H7 (cell line): ENCODE measurements around the gene PKMYT1. TPM values are rescaled to one million over a fixed set of nuclear protein-coding genes. Genes with fewer than 3 reads are reported as not detected.
A peak's percentile ranks its signal among the peaks of the same experiment; 100 is the strongest.

Experiments used
- DNase-seq: peaks from one replicate; pipeline ENCODE4 v3.0.0; 2012
- H3K27me3 ChIP-seq: 2 replicates; pipeline ENCODE4 v1.6.0; 2011; ENCODE audit warnings: mild to moderate bottlenecking, low read length; ENCODE audit not compliant: control insufficient read depth, insufficient read depth
- H3K36me3 ChIP-seq: replicated peaks from 2 replicates; pipeline ENCODE4 v1.5.1; 2011; ENCODE audit warnings: low read length; ENCODE audit not compliant: control insufficient read depth, insufficient read depth
- H3K4me3 ChIP-seq: 2 replicates; pipeline ENCODE4 v1.5.1; 2011; ENCODE audit warnings: low read depth, mild to moderate bottlenecking, control low read depth, low read length, moderate library complexity; ENCODE audit not compliant: insufficient read depth
- total RNA-seq: library from RNA; depleted of rRNA; stranded (reverse); fragments of >200 nt; shearing (Covaris generic); gene quantifications from 2 replicates; pipeline ENCODE4 v1.2.3, GENCODE V29; 2014

Gene PKMYT1
- total RNA-seq, 1 experiment from 2014 or later = 94.0 TPM

DNA sequence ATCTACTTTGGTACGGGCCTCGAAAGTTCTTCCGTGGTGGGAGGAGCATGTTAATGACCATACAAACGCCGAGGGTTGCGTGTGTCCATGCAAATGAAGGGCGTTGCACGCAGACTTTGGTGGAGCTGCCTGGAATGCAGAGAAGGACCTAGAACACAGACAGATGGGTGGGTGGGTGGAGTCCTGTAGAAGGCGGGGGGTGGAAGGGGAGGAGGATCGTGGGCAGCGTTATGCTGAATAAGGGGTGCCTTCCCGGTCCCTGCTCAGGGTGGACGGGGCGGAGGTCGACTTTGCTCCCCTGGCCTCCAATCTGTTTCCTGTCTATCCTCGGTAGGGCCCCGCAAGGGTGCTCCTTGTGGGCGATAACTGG is 11.9 kb downstream of the PKMYT1 start:
- DNase-seq = peak; percentile 70
- Histone ChIP-seq H3K4me3 (peak overlapping the region; percentile 89), H3K27me3 (peaks cover 4% of the 10 kb centered on the region; the same call in 1 of the 2 replicates), H3K36me3 (peaks cover 9% of the 10 kb centered on the region)

DNA sequence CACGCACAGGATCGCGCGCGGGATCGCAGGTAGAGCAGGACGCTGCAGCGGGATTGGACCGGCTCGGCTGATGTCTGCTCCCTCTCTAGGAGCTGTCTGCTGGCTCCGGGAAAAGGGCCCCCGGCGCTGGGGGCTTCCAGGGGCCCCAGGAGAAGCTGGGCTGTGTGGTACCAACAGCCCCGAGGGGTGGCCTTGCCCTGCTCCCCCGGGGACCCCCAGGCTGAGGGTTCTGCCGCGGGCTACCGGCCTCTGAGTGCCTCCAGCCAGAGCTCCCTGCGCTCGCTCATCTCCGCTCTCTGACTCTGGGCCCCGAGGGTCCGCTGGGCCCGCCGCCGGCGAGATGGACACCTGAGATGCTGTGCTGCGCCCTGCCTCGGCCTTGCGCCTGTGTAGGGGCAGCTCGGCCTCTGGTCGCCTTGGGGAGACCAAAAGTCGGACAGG is 12.5 kb downstream of the PKMYT1 start:
- Histone ChIP-seq H3K27me3 (peaks cover 4% of the 10 kb centered on the region; the same call in 1 of the 2 replicates), H3K4me3 (no peak overlapping the region), H3K36me3 (peaks cover 4% of the 10 kb centered on the region)
- DNase-seq = no peak

DNA sequence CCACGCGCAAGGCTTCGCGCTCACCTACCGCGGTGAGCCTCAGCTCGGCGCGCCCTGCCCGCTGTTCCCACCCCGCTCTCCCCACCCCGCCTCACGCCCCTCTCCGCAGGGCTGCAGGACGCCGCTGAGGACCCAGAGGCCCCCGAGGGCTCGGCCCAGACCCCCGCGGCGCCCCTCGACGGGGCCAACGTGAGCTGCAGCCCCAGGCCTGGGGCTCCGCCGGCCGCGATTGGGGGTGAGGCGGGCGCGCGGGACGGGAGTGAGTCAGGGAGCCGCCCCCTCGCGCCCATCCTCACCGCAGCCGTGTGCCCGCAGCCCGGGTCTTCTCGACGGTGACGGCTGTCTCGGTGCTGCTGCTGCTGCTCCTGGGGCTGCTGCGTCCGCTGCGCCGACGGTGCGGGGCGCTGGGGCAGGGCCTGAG is 13.0 kb downstream of the PKMYT1 start:
- DNase-seq = no peak
- Histone ChIP-seq H3K36me3 (peaks cover 2% of the 10 kb centered on the region), H3K4me3 (peak overlapping the region; percentile 17; the same call in 1 of the 2 replicates), H3K27me3 (peaks cover 4% of the 10 kb centered on the region; the same call in 1 of the 2 replicates)

DNA sequence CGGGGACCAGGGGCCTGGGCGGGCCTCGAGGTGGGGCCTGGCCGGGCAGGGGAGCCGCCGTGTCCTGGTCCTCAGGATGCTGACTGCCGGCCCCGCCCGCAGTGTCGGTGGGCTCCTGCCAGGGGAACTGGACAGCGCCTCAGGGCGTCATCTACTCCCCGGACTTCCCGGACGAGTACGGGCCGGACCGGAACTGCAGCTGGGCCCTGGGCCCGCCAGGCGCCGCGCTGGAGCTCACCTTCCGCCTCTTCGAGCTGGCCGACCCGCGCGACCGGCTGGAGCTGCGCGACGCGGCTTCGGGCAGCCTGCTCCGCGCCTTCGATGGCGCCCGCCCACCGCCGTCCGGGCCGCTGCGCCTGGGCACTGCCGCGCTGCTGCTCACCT is 13.4 kb downstream of the PKMYT1 start:
- Histone ChIP-seq H3K27me3 (peaks cover 4% of the 10 kb centered on the region; the same call in 1 of the 2 replicates), H3K36me3 (no peaks in the 10 kb centered on the region; the same call in 1 of the 2 replicates), H3K4me3 (peak overlapping the region; percentile 17; the same call in 1 of the 2 replicates)
- DNase-seq = no peak

DNA sequence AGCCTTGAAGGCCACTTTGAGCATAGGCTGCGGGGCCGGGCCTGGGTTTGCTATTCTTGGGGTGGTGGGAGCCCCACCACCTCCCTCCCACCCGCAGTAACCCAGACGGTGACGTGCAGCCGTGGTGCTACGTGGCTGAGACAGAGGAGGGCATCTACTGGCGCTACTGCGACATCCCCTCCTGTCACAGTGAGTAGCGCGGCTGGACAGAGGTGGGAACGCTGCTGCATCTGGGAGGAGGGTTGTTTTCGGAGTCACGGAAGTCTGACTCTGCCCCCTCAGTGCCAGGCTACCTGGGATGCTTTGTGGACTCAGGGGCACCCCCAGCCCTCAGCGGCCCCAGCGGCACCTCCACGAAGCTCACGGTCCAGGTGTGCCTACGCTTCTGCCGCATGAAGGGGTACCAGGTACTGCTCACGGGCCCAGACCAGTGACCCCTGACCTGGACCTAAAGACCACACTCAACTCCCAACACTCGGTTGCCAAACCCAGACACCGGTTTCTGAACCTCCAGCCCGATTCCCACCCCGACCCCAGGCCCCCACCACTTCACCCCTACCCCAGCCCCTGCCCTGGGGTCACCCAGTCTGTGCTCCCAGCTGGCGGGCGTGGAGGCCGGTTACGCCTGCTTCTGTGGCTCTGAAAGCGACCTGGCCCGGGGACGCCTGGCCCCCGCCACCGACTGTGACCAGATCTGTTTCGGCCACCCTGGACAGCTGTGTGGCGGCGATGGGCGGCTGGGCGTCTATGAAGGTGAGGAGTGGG is 14.0 kb downstream of the PKMYT1 start:
- Histone ChIP-seq H3K27me3 (peaks cover 4% of the 10 kb centered on the region; the same call in 1 of the 2 replicates), H3K4me3 (no peak overlapping the region), H3K36me3 (no peaks in the 10 kb centered on the region; the same call in 1 of the 2 replicates)
- no peak for DNase-seq

DNA sequence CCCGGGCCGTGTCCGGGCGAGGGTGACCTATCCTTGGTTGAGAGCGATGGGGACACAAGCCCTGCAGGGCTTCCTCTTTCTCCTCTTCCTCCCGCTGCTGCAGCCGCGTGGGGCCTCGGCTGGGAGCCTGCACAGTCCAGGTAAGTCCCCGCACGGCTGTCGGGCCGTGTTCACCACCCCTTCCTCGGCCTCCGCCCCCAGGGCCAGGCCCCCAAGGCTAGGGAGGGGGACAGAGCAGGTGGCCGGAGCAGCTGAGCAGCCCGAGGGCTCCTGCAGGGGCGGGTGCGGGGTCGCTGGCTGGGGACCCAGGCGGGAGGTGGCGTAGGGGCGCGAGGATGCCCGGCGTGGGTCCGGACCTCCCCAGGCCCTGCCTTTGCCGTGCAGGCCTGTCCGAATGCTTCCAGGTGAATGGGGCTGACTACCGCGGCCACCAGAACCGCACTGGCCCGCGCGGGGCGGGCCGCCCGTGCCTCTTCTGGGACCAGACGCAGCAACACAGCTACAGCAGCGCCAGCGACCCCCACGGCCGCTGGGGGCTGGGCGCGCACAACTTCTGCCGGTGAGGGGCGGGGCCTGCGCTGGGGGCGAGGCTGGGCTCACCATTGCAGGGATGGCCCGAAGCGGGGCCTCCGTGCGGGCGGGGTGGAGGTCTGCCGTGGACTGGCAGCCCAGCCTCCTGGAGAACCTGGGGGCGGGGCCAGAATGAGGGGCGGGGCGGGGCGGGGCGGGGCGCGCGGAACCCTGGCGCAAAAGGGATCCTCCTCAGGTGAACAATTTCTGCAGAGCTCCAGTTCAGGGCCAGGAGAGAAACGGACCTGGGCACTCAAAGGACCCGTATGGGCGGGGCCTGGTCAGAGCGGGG is 15.5 kb downstream of the PKMYT1 start:
- peaks cover 4% of the 10 kb centered on the region; the same call in 1 of the 2 replicates for H3K27me3 ChIP-seq
- no peaks in the 10 kb centered on the region for H3K36me3 ChIP-seq
- DNase-seq = peak; percentile 100
- H3K4me3 ChIP-seq = peak overlapping the region; percentile 76

DNA sequence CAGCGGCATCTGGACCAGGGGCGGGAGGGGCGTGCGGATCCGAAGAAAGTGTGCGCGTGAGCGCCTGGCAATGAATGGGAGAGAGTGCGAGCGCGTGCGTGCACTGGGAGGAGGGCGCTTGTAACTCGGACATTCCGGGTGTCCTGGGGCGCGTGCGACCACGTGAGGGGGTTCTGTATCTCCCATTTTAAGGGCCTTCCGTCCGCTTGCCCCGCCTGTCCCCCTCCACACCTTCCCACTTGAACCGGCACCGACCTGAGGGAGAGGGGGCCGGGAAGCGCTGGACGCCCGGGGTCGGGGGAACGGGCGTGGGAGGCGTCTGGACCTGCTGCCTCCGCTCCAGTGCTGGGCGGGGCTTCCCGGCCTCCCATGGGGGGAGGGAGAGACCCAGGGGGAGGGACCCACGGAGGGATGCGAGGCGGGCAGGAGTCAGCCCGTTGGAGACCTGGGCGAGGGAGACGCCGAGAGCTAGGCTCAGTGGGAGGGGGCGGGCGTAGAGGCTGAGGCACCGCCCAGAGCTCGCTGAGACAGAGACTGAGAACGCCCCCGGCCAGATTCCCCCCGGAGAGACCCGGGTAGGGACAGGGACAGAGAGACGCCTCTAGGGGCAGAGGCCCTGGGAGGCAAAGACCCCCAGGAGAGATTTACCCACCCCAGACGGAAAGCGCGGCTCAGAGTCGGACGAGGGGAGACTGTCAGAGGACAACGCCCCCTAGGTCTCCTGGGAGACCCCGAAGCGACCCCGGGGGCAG is 16.3 kb downstream of the PKMYT1 start, which contains the start of gene KREMEN2:
Gene KREMEN2 (plus strand): TSS at position 553 of the 752 bp plus-strand sequence. CDS start 246 bp downstream, outside the sequence.
- Histone ChIP-seq H3K27me3 (peaks cover 4% of the 10 kb centered on the region; the same call in 1 of the 2 replicates), H3K36me3 (no peaks in the 10 kb centered on the region), H3K4me3 (peak within 1 kb of the TSS; percentile 76)
- peak; percentile 94 for DNase-seq

DNA sequence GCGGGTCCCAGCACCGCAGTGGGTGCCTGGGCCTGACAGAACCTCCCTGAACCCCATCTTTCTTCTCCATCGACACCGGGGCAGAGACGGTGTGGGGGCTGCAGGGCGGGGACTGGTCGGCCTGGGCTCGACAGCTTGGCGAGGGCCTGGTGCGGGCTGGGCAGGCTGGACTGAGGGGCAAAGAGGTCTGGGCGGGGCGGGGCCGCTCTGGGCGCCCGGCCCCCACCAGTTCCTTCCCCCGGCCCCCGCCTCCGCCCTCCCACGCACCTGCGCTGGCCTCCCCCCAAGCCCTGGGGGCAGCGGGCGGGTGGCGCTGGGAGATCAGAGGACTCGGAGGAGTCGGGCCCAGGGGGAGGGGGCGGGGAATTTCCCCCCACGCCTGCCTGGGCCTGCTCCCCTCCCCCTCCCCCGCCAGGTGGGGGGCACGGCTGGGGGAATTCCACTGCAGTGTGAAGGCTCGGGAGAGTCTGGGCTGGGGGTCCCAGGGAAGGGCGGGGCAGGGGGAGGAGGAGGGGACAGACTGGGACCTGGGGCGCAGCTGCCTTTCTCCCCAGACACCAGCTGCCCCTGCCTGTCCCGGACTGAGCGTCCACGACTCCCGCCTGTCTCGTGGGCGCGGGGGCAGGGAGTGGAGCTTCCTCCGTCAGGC is 17.0 kb downstream of the PKMYT1 start:
- peak; percentile 92 for DNase-seq
- peaks cover 4% of the 10 kb centered on the region; the same call in 1 of the 2 replicates for H3K27me3 ChIP-seq

DNA sequence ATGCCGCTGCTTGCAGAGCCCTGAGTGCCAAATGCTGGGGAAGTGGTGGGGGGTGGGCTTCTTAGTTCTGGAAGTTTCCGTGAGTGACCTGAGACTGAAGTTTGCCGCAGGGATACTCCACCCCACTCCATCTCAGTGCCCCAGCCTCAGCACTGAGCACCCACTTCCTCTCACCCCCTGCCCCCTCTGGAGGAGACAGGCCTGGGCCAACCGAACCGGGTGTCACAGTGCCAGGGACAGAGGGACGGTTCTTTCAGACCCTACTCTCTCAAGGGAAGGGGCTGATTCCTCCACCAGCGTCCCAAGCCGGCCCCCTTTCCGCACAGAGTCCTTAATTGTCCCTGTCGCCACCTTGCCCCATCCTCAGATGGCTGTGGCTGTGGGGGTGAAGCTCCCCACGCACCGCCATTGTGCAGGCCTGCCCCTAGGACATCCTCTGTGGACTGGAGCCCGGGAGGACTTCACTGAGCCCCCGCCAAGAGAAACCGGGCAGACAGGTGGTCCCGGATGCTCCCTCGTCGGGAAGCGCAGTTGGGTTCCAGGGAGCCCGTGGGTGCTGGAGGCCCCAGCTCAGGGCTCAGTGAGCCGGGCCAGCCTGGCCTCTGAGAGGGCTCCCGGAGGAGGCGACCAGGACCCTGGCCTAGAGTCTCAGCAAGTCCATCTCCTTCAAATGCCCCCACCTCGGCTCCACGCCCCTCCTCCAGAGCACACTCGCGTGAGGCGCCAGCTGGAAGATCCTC is 17.7 kb downstream of the PKMYT1 start:
- H3K27me3 ChIP-seq = peaks cover 1% of the 10 kb centered on the region; the same call in 1 of the 2 replicates
- H3K36me3 ChIP-seq = no peaks in the 10 kb centered on the region
- H3K4me3 ChIP-seq = peak overlapping the region; percentile 76
- DNase-seq = peak; percentile 77

More for the DNA sequence above, 17.0 kb downstream of the PKMYT1 start:
- Histone ChIP-seq H3K36me3 (no peaks in the 10 kb centered on the region), H3K4me3 (peak overlapping the region; percentile 76)

DNA sequence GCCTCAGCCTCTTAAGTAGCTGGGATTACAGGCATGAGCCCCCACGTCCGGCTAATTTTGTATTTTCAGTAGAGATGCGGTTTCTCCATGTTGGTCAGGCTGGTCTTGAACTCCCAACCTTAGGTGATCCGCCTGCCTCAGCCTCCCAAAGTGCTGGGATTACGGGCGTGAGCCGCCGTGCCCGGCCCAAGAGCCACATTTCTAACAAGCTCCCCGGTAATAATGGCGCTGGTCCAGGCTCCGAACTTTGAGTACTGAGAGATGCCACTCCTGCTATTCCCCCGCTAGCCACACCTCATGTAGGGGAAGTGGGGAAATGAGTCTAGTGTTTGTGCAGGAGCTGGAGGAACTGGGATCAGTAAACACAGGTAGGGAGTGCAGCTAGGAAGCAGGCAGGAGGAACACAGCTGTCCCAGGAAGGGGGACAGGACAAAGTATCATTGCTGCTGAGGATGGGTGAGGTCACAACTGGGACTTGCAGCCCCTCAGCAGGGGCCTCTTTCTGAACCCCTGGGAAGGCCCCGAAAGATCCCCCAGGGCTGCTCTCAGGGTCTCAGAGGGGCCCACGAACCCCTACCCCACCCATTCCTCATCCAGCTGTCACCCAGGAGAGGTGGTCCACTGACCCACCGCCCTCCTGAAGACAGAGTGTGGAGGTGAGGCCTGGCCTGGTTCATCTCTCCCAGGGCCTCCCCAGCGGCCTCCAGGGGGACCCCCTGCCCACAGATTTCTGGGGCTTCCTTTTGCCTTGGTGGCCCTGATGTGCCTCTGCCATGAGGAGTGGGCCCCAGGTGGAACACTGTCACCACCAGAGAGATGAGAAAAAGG is 19.8 kb downstream of the PKMYT1 start:
- DNase-seq = peak; percentile 53

DNA sequence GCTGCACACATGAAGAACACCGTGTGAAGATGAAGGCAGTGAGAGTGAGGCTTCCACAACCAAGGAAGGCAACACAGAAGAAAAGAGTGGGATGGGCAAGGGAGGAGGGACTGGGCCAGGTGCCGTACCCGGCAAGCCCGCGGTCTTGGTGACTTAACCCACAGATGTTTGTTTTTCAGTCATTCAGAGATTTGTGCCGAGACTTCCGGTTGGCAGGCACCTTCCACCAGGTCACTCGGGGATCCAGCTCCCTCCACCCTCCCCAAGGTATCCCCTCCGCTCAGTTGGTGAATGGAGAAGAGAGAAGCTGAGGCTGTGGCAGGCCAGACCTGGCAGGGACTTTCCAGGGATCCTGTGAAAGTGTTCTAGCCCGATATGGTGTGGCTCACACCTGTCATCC is 21.0 kb downstream of the PKMYT1 start:
- H3K27me3 ChIP-seq = no peaks in the 10 kb centered on the region
- H3K4me3 ChIP-seq = no peak overlapping the region
- no peaks in the 10 kb centered on the region for H3K36me3 ChIP-seq
- DNase-seq = peak; percentile 43

More for the DNA sequence above, 19.8 kb downstream of the PKMYT1 start:
- Histone ChIP-seq H3K36me3 (no peaks in the 10 kb centered on the region), H3K4me3 (no peak overlapping the region), H3K27me3 (no peaks in the 10 kb centered on the region)

DNA sequence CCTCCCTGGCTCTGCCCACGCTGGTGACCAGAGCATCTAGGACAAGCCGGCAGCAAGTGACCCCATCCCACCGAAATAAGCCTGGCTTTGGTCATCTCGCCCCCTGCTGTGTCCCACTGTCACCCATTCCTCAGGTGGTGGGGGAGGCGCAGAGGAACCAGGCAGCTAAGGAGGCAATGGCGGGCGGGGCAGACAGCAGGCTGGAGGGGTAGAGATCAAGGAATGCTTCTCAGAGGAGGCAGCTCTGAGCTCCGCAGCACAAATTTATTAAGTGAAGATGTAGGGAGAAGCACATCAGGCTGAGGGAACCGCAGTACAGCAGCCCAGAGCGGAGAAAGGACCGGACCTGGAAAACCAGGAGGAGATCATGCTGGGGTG is 23.7 kb downstream of the PKMYT1 start:
- H3K36me3 ChIP-seq = no peaks in the 10 kb centered on the region
- no peak for DNase-seq
- H3K27me3 ChIP-seq = no peaks in the 10 kb centered on the region
- H3K4me3 ChIP-seq = no peak overlapping the region
